KMS-11 (cell line): ENCODE results near the gene DPP9.
A peak's percentile ranks its signal among the peaks of the same experiment; 100 is the strongest.

Experiments used
- H2AFZ ChIP-seq: fragments of 200-600 bp; sonication (generic); 2 replicates; pipeline ENCODE4 v1.6.1; 2016; ENCODE audit warnings: antibody characterized with exemption, mixed run types, low read depth
- H3K27ac ChIP-seq: fragments of 200-600 bp; sonication (generic); 2 replicates; pipeline ENCODE4 v1.6.1; 2016; ENCODE audit warnings: mild to moderate bottlenecking, mixed run types
- H3K27me3 ChIP-seq: fragments of 200-600 bp; sonication (generic); 2 replicates; pipeline ENCODE4 v1.6.1; 2017; ENCODE audit warnings: mild to moderate bottlenecking, low read depth, mixed run types, moderate library complexity; ENCODE audit not compliant: insufficient read depth
- H3K36me3 ChIP-seq: fragments of 200-600 bp; sonication (generic); 2 replicates; pipeline ENCODE4 v1.6.1; 2017; ENCODE audit warnings: mild to moderate bottlenecking, mixed run types; ENCODE audit not compliant: insufficient read depth
- H3K4me1 ChIP-seq: fragments of 200-600 bp; sonication (generic); 2 replicates; pipeline ENCODE4 v1.6.1; 2016; ENCODE audit warnings: mild to moderate bottlenecking, low read depth, mixed run types; ENCODE audit not compliant: poor library complexity, severe bottlenecking
- H3K4me2 ChIP-seq: fragments of 200-600 bp; sonication (generic); 2 replicates; pipeline ENCODE4 v1.7.0; 2016; ENCODE audit warnings: mild to moderate bottlenecking, mixed run types
- H3K4me3 ChIP-seq: fragments of 200-600 bp; sonication (generic); IDR thresholded peaks from 2 replicates; pipeline ENCODE4 v1.6.1; 2017; ENCODE audit warnings: low read depth, low read length, mixed read lengths; ENCODE audit not compliant: insufficient read depth
- H3K79me2 ChIP-seq: fragments of 200-600 bp; sonication (generic); 2 replicates; pipeline ENCODE4 v1.6.1; 2016; ENCODE audit warnings: low read depth, mixed run types; ENCODE audit not compliant: insufficient read depth
- H3K9ac ChIP-seq: fragments of 200-600 bp; sonication (generic); 2 replicates; pipeline ENCODE4 v1.6.1; 2016; ENCODE audit warnings: mild to moderate bottlenecking, mixed run types
- H4K20me1 ChIP-seq: fragments of 200-600 bp; sonication (generic); 2 replicates; pipeline ENCODE4 v1.6.1; 2016; ENCODE audit warnings: mild to moderate bottlenecking, mixed run types; ENCODE audit not compliant: insufficient read depth
- CTCF ChIP-seq: fragments of 200-600 bp; sonication (generic); conservative IDR thresholded peaks from 2 replicates; pipeline ENCODE4 v1.6.1; 2017; ENCODE audit warnings: low read depth, mild to moderate bottlenecking, antibody characterized with exemption, low read length, moderate library complexity, mixed read lengths

DPP9 gene

DNA sequence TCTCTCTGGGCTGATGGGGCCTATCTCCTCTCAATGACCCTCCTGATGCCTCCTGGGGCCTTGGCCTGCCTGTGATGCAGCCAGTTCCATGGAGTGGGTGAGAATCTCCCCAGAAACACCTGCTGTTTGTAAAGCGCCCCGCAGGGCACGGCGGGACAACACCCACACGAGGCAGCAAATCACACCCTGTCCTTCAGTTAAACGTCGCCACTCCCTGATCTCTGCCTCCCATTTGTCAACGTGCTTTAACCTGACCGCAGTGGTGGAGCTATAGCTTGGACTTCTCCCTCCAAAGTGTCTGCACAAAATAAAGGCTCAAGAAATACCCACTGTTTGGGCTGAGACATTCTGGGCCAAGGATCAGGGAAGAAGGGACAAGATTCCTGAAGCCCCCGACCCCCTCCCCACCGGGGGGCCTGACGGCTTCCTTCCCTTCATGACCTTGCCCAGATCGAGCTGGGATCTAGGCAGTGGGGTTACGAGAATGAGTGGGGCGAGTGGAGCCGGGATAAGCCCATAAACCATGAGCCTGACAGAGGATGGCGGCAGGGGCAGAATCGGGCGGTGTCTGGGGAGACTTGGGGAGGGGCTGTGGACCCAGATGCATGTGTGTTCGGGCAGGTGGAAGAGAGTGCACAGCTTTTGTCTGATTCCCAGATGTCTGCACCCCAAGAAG is 61.5 kb downstream of the DPP9 start:
- no peak for TF ChIP-seq CTCF
- H4K20me1 ChIP-seq: no peaks in the 10 kb centered on the region; the same call in 1 of the 2 replicates
- H3K4me3 ChIP-seq: no peak overlapping the region
- H3K9ac ChIP-seq: no peak overlapping the region
- no peaks in the 10 kb centered on the region for H3K79me2 ChIP-seq
- no peaks in the 10 kb centered on the region for H3K27me3 ChIP-seq
- H3K4me1 ChIP-seq: peaks cover 5% of the 10 kb centered on the region
- no peak overlapping the region for H3K4me2 ChIP-seq
- H2AFZ ChIP-seq: no peak overlapping the region
- no peaks in the 10 kb centered on the region; the same call in 1 of the 2 replicates for H3K36me3 ChIP-seq
- no peak overlapping the region for H3K27ac ChIP-seq

DNA sequence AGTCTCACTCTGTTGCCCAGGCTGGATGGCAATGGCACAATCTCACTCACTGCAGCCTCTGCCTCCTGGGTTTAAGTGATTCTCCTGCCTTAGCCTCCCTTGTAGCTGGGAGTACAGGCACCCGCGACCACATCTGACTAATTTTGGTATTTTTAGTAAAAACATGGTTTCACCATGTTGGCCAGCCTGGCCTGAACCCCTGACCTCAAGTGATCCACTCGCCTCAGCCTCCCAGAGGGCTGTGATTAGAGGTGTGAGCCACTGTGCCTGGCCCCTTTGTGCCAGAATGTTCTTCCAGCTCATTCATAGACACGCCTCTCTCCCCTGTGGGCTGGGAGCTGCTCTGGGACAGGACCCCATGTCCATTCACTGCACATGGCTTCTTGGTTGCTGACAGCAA is 62.6 kb downstream of the DPP9 start:
- Histone ChIP-seq H3K27me3 (no peaks in the 10 kb centered on the region), H3K4me1 (peaks cover 5% of the 10 kb centered on the region), H3K4me3 (no peak overlapping the region), H3K4me2 (no peak overlapping the region), H3K9ac (no peak overlapping the region), H3K27ac (no peak overlapping the region), H2AFZ (no peak overlapping the region), H4K20me1 (no peaks in the 10 kb centered on the region; the same call in 1 of the 2 replicates), H3K79me2 (no peaks in the 10 kb centered on the region), H3K36me3 (no peaks in the 10 kb centered on the region; the same call in 1 of the 2 replicates)
- no peak for TF ChIP-seq CTCF

DNA sequence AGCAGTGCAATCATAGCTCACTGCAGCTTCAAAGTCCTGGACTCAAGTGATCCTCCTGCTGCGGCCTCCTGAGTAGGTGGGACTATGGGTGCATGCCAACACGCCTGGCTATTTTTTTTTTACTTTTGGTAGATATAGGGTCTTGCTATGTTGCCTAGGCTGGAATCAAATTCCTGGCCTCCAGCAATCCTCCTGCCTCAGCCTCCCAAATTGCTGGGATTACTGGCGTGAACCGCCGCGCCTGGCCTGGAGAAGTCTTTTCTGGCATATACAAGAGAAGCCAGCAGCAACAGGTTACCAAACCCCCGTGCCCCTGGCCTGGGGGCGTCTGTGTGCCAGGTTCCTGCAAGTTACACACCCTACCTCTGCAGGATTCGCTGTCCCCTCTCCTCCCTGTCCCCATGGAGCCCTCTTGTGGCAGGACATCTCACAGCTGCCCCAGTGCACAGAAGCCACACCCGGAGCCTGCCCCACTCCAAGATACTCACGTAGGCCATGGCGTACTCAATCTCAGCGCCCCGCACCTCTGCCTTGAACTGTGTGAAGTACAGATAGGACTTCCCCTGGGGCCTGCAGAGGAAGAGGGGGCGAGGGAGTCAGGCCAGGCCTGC is 63.4 kb downstream of the DPP9 start:
- H2AFZ ChIP-seq: no peak overlapping the region
- no peaks in the 10 kb centered on the region for H3K79me2 ChIP-seq
- H3K9ac ChIP-seq: no peak overlapping the region
- no peaks in the 10 kb centered on the region; the same call in 1 of the 2 replicates for H3K36me3 ChIP-seq
- no peak overlapping the region for H3K27ac ChIP-seq
- TF ChIP-seq CTCF: peak; percentile 55
- H3K4me3 ChIP-seq: no peak overlapping the region
- no peaks in the 10 kb centered on the region for H3K27me3 ChIP-seq
- H4K20me1 ChIP-seq: no peaks in the 10 kb centered on the region; the same call in 1 of the 2 replicates
- H3K4me2 ChIP-seq: no peak overlapping the region
- peaks cover 8% of the 10 kb centered on the region for H3K4me1 ChIP-seq

- H3K27ac ChIP-seq: no peak overlapping the region
- no peaks in the 10 kb centered on the region for H3K79me2 ChIP-seq
- TF ChIP-seq CTCF: no peak
- H3K36me3 ChIP-seq: no peaks in the 10 kb centered on the region; the same call in 1 of the 2 replicates
- peaks cover 15% of the 10 kb centered on the region for H3K4me1 ChIP-seq
- H3K9ac ChIP-seq: no peak overlapping the region
- H3K4me2 ChIP-seq: no peak overlapping the region
- no peak overlapping the region for H3K4me3 ChIP-seq
- H3K27me3 ChIP-seq: no peaks in the 10 kb centered on the region
- H2AFZ ChIP-seq: no peak overlapping the region
- no peaks in the 10 kb centered on the region for H4K20me1 ChIP-seq
These were observed 65.8 kb downstream of the DPP9 start for GRCh38 chr19:4657835-4658234.
